Measurements from ENCODE around the gene PNKP.

- TF ChIP-seq CHD1 (IDR thresholded peaks at IDR 0.05; ENCODE audit: low read depth, low read length) = no peak
- no peak for TF ChIP-seq TCF12 (IDR thresholded peaks at IDR 0.05; ENCODE audit: low read depth, low read length)
- TF ChIP-seq KDM1A (IDR thresholded peaks at IDR 0.05; ENCODE audit: borderline replicate concordance, low read length) = no peak
- no peak for TF ChIP-seq SP1 (IDR thresholded peaks at IDR 0.05; ENCODE audit: low read depth, low read length)
- no peak for TF ChIP-seq NRF1 (IDR thresholded peaks at IDR 0.05; ENCODE audit: low read depth, low read length)
- TF ChIP-seq RNF2 (IDR thresholded peaks at IDR 0.05; ENCODE audit: borderline replicate concordance, low read depth, low read length, missing control alignments, poor library complexity, severe bottlenecking) = no peak
- no peak for TF ChIP-seq USF2 (IDR thresholded peaks at IDR 0.05; ENCODE audit: low read length)
- no peak for TF ChIP-seq CTCF (IDR thresholded peaks at IDR 0.05; ENCODE audit: control extremely low read depth in 1 of 3, insufficient read depth in 1 of 3, low read depth in 1 of 3, low read length in 3 of 3)
- no peak for TF ChIP-seq SIRT6 (IDR thresholded peaks at IDR 0.05; ENCODE audit: low read length)
- no peak for TF ChIP-seq BRCA1 (IDR thresholded peaks at IDR 0.05; ENCODE audit: low read depth, low read length)
- no peak for TF ChIP-seq MAX (IDR thresholded peaks at IDR 0.05)
- no peak for TF ChIP-seq JUN (IDR thresholded peaks at IDR 0.05; ENCODE audit: low read depth, low read length)
- TF ChIP-seq POLR2A (IDR thresholded peaks at IDR 0.05; ENCODE audit: control extremely low read depth in 1 of 2, low read depth in 2 of 2, low read length in 2 of 2) = peak; percentile 70 to 73
- TF ChIP-seq HDAC2 (IDR thresholded peaks at IDR 0.05; ENCODE audit: borderline replicate concordance in 1 of 2, low read depth in 2 of 2, low read length in 2 of 2) = no peak
Measured at GRCh38 chr19:49855676-49856573, 11.5 kb downstream of the PNKP start.

Data from H1 (cell line).